Liver (tissue), 9 donors: Measurements from ENCODE around the gene UACA. TPM values are rescaled to one million over a fixed set of nuclear protein-coding genes. Genes with fewer than 3 reads are reported as not detected.

Experiments
- DNase-seq: peaks from one replicate; pipeline ENCODE4 v3.0.0-alpha.2; 2017; ENCODE audit warnings: low spot score
- H3K27ac ChIP-seq, 2 donors: one replicate each; pipeline ENCODE4 v1.7.0; 2013; ENCODE audit warnings: inconsistent platforms in 2 of 2, low read length in 2 of 2, control low read depth in 1 of 2, low read depth in 1 of 2, mild to moderate bottlenecking in 1 of 2
- H3K27me3 ChIP-seq, 4 donors: one replicate each; pipeline versions ENCODE4 v1.6.1 to v1.7.0; 2013; ENCODE audit warnings: low read length in 3 of 4, inconsistent platforms in 1 of 4, mild to moderate bottlenecking in 1 of 4, moderate library complexity in 1 of 4; ENCODE audit not compliant: control insufficient read depth in 4 of 4, insufficient read depth in 4 of 4
- H3K36me3 ChIP-seq, 4 donors: one replicate each; pipeline versions ENCODE4 v1.6.1 to v1.7.0; 2013; ENCODE audit warnings: low read length in 3 of 4, mild to moderate bottlenecking in 3 of 4, low read depth in 1 of 4, moderate library complexity in 1 of 4; ENCODE audit not compliant: control insufficient read depth in 4 of 4, insufficient read depth in 3 of 4
- H3K4me1 ChIP-seq, 4 donors: one replicate each; pipeline versions ENCODE4 v1.6.1 to v1.7.0; 2013; ENCODE audit warnings: low read length in 3 of 4, mild to moderate bottlenecking in 3 of 4, moderate library complexity in 1 of 4; ENCODE audit not compliant: control insufficient read depth in 4 of 4, insufficient read depth in 4 of 4
- H3K4me3 ChIP-seq, 3 donors: one replicate each; pipeline versions ENCODE4 v1.6.1 to v1.7.0; 2013; ENCODE audit warnings: low read length in 3 of 3, control low read depth in 1 of 3, low read depth in 1 of 3, mild to moderate bottlenecking in 1 of 3
- H3K9ac ChIP-seq, 2 donors: one replicate each; pipeline ENCODE4 v1.7.0; 2013; ENCODE audit warnings: low read length in 2 of 2, mild to moderate bottlenecking in 2 of 2, moderate library complexity in 2 of 2, control low read depth in 1 of 2, low read depth in 1 of 2
- H3K9me3 ChIP-seq, 4 donors: one replicate each; pipeline versions ENCODE4 v1.6.1 to v1.7.0; 2013; ENCODE audit warnings: low read length in 3 of 4; ENCODE audit not compliant: control insufficient read depth in 4 of 4
- CTCF ChIP-seq: fragments of 150-350 bp; IDR thresholded peaks from 2 replicates; pipeline ENCODE4 v1.5.1; 2017; ENCODE audit warnings: improper control_type of control experiment, low read depth, low read length; ENCODE audit not compliant: missing input control
- EGR1 ChIP-seq, 2 donors: IDR thresholded peaks; 2 replicates each; pipeline ENCODE4 v1.6.1; 2016 to 2018; ENCODE audit warnings: antibody characterized with exemption in 2 of 2, low read depth in 2 of 2
- FOXA1 ChIP-seq: IDR thresholded peaks from 2 replicates; pipeline ENCODE4 v1.6.1; 2016; ENCODE audit warnings: antibody characterized with exemption
- FOXA2 ChIP-seq: IDR thresholded peaks from 2 replicates; pipeline ENCODE4 v1.6.1; 2016; ENCODE audit warnings: antibody characterized with exemption
- GABPA ChIP-seq, 2 donors: IDR thresholded peaks in 1 of 2; conservative IDR thresholded peaks in 1 of 2; 2 replicates each; pipeline ENCODE4 v1.6.1; 2016; ENCODE audit warnings: antibody characterized with exemption in 2 of 2, mild to moderate bottlenecking in 1 of 2, moderate library complexity in 1 of 2
- HNF4A ChIP-seq, 2 donors: conservative IDR thresholded peaks; 2 replicates each; pipeline ENCODE4 v1.6.1; 2016; ENCODE audit warnings: antibody characterized with exemption in 2 of 2, mild to moderate bottlenecking in 2 of 2
- HNF4G ChIP-seq: IDR thresholded peaks from 2 replicates; pipeline ENCODE4 v1.6.1; 2016; ENCODE audit warnings: antibody characterized with exemption
- JUND ChIP-seq, 2 donors: IDR thresholded peaks; 2 replicates each; pipeline ENCODE4 v1.6.1; 2016; ENCODE audit warnings: antibody characterized with exemption in 2 of 2
- MAX ChIP-seq: IDR thresholded peaks from 2 replicates; pipeline ENCODE4 v1.6.1; 2016; ENCODE audit warnings: antibody characterized with exemption
- NR2F2 ChIP-seq: IDR thresholded peaks from 2 replicates; pipeline ENCODE4 v1.6.1; 2016; ENCODE audit warnings: antibody characterized with exemption
- RAD21 ChIP-seq, 2 donors: IDR thresholded peaks; 2 replicates each; pipeline ENCODE4 v1.6.1; 2016; ENCODE audit warnings: antibody characterized with exemption in 2 of 2, mild to moderate bottlenecking in 2 of 2
- REST ChIP-seq: IDR thresholded peaks from 2 replicates; pipeline ENCODE4 v1.6.1; 2016; ENCODE audit warnings: antibody characterized with exemption, mild to moderate bottlenecking
- RXRA ChIP-seq, 2 donors: IDR thresholded peaks; 2 replicates each; pipeline ENCODE4 v1.6.1; 2017 to 2018; ENCODE audit warnings: antibody characterized with exemption in 2 of 2, mild to moderate bottlenecking in 1 of 2
- SP1 ChIP-seq: IDR thresholded peaks from 2 replicates; pipeline ENCODE4 v1.6.1; 2018; ENCODE audit warnings: antibody characterized with exemption, mild to moderate bottlenecking
- TAF1 ChIP-seq: conservative IDR thresholded peaks from 2 replicates; pipeline ENCODE4 v1.6.1; 2016; ENCODE audit warnings: antibody characterized with exemption, mild to moderate bottlenecking
- YY1 ChIP-seq: IDR thresholded peaks from 2 replicates; pipeline ENCODE4 v1.6.1; 2016; ENCODE audit warnings: antibody characterized with exemption, mild to moderate bottlenecking
- ZBTB33 ChIP-seq: IDR thresholded peaks from 2 replicates; pipeline ENCODE4 v1.6.1; 2016; ENCODE audit warnings: antibody characterized with exemption
- WGBS: extraction: QIAGEN DNeasy Blood & Tissue Kit; methylation state at CpG from one replicate; pipeline ENCODE4 v1.1.7; 2013; 5-methylcytosine and 5-hydroxymethylcytosine counted together
- polyA plus RNA-seq, 2 donors: library from polyadenylated mRNA; stranded (reverse) in 1 of 2; unstranded in 1 of 2; fragments of 200-250 nt in 1 of 2; fragments of >200 nt in 1 of 2; fragmentation: Nextera tagmentation in 1 of 2; extraction: Ambion mirVana in 1 of 2; gene quantifications; one replicate each; pipeline versions ENCODE4 v1.2.1 to v1.2.3, GENCODE V29; 2013 to 2015
- total RNA-seq, 2 donors: library from RNA; depleted of rRNA; stranded (reverse); fragments of >200 nt; gene quantifications; one replicate each; pipeline ENCODE4 v1.2.3, GENCODE V29; 2014
- TF ChIP-seq, protein P1 (sequence below): IDR thresholded peaks from 2 replicates; pipeline ENCODE4 v1.6.1; 2016; ENCODE audit warnings: antibody characterized with exemption
- donor health status: healthy.
- donor health status: healthy.
- donor health status: healthy.
- donor health status: healthy.
- donor health status: healthy.

Gene UACA
- total and polyA plus RNA-seq, 4 donors = 3.9 to 16.0 (median 10.0) TPM

DNA sequence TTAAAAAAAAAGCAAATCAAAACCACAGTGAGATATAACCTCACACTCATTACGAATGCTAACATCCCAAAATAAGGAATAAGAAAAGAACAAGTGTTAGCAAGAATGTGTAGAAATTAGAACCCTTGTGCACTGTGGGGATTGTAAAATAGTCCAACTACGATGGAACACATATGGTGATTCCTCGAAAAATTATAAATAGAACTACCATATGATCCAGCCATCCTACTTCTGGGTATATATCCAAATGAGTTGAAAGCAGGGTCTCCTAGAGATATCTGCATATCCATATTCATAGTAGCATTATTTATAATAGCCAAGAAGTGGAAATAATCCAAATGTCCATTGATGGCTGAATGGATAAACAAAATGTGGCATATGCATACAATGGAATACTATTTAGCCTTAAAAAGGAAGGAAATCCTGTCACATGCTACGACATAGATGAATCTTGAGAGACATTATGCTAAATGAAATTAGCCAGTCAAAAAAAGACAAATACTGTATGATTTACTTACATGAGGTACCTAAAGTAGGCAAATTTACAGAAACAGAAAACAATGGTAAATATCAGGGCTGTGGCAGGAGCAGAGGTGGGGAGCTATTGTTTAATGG lies 55.6 kb downstream of the UACA start:
- TF ChIP-seq EGR1 (IDR thresholded peaks at IDR 0.05; ENCODE audit: low read depth in 2 of 2) (no peak), GABPA (IDR thresholded peaks at IDR 0.05 in 1 of 2, conservative IDR thresholded peaks at IDR 0.05 in 1 of 2) (no peak), NR2F2 (no peak), CTCF (no peak), JUND (IDR thresholded peaks at IDR 0.05) (no peak), MAX (no peak), FOXA1 (no peak), FOXA2 (no peak), RAD21 (IDR thresholded peaks at IDR 0.05) (no peak), HNF4A (conservative IDR thresholded peaks at IDR 0.05) (no peak)
- TF ChIP-seq, protein P1, sequence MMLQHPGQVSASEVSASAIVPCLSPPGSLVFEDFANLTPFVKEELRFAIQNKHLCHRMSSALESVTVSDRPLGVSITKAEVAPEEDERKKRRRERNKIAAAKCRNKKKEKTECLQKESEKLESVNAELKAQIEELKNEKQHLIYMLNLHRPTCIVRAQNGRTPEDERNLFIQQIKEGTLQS = no peak
- DNase-seq = no peak
- 98% methylated on average over 4 of the region's 4 CpGs for WGBS

GRCh38 chr15:70704731-70705130 lies 58.6 kb downstream of the UACA start:
- H3K27ac ChIP-seq = no peak overlapping the region
- H3K36me3 ChIP-seq = no peaks in the 10 kb centered on the region
- peaks cover 5 to 18% (median 15%) of the 10 kb centered on the region in 4 donors for H3K4me1 ChIP-seq
- no peaks in the 10 kb centered on the region for H3K27me3 ChIP-seq
- H3K9ac ChIP-seq = no peak overlapping the region
- no peak overlapping the region for H3K4me3 ChIP-seq
- 90% methylated on average over 5 of the region's 5 CpGs for WGBS
- TF ChIP-seq HNF4G (no peak), HNF4A (conservative IDR thresholded peaks at IDR 0.05) (no peak), CTCF (no peak), SP1 (no peak), YY1 (no peak), EGR1 (IDR thresholded peaks at IDR 0.05; ENCODE audit: low read depth in 2 of 2) (no peak), FOXA1 (no peak), REST (no peak), RXRA (IDR thresholded peaks at IDR 0.05) (no peak), FOXA2 (no peak), GABPA (IDR thresholded peaks at IDR 0.05 in 1 of 2, conservative IDR thresholded peaks at IDR 0.05 in 1 of 2) (no peak), MAX (no peak), TAF1 (no peak), JUND (IDR thresholded peaks at IDR 0.05) (no peak), ZBTB33 (no peak), NR2F2 (no peak), RAD21 (IDR thresholded peaks at IDR 0.05) (no peak)
- TF ChIP-seq, protein P1 = no peak
- DNase-seq = no peak
- no peaks in the 10 kb centered on the region for H3K9me3 ChIP-seq

More for the DNA sequence above, 55.6 kb downstream of the UACA start:
- Histone ChIP-seq H3K27me3 (no peaks in the 10 kb centered on the region), H3K4me3 (no peak overlapping the region), H3K36me3 (no peaks in the 10 kb centered on the region), H3K9me3 (no peaks in the 10 kb centered on the region), H3K27ac (no peak overlapping the region), H3K9ac (no peak overlapping the region), H3K4me1 (peaks cover 5 to 15% (median 12%) of the 10 kb centered on the region in 4 donors)
